GM21423 (cell line): ENCODE results near the gene MAPK4.

Experiments used
- ATAC-seq: cut with Tn5 transposase; IDR thresholded peaks from one replicate; pipeline ENCODE4 v1.9.1; 2021; ENCODE audit warnings: mild to moderate bottlenecking, moderate library complexity; ENCODE audit not compliant: unreplicated experiment

The MAPK4 gene

DNA sequence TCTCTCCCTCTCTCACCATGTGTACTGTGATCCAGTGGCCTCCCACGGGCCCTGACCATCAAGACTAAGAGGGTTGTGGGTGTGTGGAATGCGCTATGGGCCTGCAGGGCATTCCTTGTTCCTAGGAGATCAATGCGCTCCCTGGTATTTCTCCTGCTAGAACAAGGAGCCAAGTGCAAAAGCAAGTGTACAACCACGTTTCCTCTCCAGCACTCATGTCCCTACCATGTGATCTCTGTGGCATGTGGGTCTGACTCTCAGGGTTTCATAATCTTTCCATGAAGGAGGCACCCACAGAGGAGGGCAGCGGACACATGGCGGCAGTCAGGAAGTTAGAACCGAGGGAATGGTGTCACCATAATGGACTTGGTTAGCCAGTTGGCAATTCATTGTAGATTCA, 91.4 kb downstream of the MAPK4 start:
- no peak for ATAC-seq

DNA sequence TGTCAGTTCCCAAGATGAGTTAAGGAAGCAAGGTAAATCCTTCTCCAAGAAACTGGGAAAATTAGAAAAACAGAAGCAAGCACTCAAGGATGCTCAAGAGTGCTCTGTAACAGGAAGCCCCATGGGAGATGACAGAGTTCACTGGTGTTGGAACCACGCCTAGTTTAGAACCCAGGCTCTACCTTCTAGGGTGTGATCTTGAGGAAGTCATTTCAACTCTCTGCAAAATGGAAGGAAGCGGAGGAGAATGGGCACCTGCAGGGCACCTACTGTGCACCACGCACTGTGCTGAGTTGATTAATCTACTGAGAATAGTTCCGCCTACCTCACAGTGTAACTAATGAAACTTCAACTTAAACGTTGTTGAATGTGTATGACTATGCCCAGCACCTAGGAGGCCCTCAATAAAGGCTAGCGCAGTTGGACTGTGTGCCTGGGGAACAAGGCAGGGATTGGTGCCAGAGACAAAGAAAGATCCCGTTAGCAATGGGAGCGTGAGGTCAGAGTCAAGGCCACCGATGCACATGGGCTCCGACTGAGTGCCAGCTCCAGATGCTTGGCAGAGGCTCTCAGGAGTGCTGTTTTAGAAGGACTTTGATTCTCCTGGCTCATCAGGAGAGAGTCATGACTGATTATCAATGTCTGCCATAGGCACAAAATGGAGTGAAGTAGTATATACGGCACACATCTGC, 93.7 kb downstream of the MAPK4 start:
- no peak for ATAC-seq

DNA sequence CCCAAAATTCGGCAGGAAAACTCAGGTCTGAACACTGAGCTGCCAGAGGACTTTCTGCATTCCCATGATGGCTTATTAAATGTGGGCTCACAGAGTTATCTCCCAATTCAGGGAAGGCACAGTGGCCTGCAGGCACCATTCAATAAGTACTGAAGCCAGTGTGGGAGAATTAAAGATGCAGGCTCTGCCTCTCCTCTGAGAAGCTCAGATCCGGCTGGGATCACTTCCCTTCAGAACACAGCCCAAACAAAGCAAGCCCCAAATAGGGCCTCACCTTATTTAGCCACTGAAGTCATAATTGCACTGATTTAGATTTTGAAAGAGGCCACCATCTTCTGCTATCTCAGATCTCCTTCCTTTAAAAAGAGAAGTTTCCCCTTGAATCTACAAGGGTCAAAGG, 94.3 kb downstream of the MAPK4 start:
- ATAC-seq = no peak

DNA sequence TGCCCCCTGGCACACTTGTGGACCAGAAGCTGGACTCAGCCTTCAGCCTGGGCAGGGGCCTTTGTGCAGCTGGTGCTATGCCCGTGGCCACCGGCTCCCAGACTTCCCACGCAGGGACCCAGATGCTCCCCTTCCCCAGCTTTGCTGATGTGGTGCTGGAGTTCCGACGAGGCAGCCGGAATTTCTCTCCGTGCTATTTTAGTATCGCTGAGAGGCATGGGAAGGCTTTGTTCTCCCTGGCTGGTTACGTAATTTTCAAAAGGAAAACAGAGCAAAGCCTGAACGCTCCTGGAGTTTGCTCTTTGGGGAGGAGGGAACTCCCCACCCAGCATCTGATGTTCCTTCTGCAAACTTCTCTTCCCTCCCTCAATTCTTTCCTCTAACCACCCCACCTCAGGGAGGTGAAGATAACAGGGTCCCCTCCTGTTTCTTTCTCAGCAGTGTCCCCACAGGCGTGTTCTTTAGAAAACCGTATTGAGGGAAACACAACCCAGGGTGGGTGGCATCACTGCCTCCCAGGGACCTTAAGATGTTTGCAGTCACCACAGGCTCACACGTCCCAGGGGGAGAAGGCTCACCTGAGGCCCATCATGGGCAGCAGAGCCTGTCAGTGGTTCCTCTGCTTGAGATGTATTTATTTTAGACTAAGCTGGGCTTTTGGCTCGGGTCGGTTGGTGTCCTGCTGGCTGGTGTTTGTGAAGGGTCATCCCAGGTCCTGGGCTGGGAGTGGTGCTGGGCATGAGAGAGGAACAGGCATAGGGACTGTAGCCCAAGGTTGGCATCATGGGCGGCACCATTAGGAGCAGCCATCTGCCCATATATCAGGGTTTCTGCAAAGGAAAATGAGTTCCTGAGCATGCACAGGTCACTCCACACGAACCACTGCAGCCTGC, 95.0 kb downstream of the MAPK4 start:
- no peak for ATAC-seq

DNA sequence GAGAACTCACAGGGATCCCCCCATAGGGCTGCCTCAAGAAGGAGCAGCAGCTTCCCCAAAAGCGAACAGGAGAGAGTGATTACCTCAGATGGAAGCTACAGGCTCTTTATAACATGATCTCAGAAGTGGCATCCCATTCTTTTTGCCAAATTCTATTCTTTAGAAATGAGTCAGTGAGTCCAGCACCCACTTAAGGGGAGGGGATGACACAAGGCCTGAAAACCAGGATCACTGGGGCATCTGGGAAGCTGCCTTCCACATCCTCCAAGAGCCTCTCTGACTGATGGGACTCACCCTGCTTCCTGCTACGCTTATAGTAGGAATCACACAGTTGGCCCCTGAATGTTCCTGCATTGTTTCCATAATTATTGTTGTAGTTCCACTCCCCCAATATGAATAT, 96.5 kb downstream of the MAPK4 start:
- ATAC-seq = no peak

DNA sequence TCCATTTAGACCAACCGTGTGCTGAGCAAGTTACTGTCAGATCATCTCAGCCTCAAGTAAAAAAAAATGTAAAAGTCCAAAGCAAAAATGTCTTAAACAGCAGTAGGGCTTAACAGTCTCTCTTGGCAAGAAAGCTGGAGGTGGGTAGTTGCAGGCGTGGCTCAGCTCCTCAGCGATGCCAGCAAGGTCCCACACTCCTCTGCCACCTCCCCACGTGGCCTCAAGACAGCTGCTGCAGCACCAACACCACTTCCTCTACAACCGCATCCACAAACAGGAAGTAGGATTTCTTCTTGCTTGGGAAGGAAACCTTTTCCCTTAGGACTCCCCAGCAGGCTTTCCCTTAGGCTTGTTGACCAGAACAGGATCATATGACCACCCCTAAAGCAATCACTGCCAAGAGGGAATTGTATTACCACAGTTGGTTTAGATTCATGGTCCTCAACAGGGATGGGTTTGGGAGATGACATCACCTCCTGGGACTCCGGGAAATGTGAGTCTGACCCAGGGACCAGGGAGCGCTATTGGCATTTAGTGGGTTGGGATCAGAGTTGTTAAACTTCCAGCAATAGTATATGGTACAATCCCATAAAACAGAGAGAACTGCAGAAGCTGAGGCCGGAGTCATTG, 97.1 kb downstream of the MAPK4 start:
- no peak for ATAC-seq

DNA sequence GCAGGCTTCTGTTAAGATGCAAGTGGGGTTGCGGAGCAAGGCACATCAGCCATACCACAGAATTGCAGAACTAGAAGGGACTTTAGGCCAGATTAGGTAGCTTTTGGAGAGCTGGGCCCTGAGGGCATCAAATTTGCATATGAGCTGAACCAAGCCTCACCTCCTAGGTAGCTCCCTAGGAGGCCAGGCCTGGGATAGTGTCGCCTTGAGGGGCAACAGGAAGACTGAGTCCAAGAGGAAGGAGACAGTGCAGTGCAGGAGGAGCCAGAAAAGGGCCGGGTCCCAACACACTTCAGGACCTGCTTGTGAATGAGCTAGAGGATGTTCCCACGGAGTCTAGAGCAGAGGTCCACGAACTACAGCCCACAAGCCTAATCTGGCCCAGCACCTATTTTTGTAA, 98.7 kb downstream of the MAPK4 start:
- no peak for ATAC-seq

DNA sequence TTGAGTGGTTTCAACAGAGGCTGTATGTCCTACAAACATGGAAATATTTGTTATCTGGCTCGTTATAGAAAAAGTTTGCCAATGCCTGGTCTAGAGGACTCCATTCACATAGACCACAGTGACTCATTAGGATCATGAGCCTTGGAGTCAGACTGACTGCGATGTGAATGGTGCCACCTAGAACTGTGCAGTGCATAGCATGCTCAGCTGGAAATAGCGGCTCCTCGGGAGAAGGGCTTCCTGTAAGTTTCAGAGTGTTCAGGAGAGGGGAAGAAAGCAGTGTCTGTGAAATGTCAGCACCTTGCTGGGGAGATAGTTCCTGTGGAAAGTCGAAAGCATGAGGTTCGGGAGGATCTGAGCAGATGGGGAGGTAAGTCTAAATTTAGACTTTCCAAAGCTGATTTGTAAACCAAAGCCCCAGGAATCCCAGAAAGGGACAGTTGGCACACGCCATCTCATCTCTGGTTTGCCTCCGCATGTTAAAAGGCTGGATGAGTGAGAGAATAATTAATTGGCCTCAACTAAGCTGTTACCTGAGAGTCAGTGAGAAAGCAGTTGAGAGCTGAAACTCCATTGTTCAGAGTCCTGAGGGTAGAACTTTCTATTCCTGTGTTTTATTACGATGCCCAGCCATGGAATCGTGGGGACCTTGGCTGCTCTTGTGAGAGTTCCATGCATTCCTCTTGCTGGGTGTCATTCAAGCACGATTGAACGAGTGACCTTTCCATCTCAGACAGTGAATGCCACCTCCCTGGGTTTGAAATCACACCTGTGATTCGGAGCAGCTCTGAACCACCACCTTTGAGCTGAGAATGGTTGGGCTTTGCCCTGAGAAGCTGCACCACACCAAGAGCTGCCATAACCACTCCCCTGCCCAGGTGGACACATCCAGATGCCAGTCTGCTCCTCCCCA, 99.5 kb downstream of the MAPK4 start:
- ATAC-seq = no peak

DNA sequence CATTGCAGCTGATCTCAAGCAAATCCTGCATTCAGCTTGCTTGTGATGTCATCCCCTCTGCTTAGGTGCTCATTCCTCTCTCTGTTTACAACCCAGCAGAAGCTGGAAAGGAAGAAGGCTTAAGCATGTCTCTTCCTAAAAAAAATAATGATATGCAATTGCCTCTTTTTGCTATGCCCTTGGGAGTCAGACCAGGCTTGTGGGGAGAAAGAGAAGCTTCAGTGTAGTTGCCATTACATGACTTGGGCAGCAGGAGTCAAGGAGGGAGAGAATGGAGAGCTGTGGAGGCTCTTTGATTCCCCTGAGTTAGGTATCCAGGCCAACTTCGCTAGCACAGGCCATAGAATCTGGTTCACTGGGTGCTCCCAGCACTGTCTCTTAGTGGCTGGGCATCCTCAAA, 101.1 kb downstream of the MAPK4 start:
- ATAC-seq = no peak

DNA sequence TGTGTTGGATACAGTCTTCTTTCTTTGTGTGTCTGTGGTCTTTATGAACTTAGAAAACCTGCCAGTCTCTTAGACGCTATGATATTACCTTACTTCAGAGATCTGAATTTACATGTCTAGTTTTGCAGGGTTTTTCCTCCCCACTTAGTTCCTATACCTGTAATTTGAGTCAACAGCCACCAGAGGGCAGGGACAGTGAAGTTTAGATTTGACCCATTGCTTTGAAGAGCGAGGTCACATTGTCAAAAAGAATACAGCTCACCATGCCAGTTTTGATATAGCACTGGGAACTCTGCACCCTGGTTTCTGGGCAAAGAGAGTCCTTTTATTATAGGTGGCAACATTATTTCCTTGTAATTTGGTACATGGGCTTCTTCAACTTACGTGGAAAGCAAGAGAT, 102.3 kb downstream of the MAPK4 start:
- ATAC-seq = no peak

DNA sequence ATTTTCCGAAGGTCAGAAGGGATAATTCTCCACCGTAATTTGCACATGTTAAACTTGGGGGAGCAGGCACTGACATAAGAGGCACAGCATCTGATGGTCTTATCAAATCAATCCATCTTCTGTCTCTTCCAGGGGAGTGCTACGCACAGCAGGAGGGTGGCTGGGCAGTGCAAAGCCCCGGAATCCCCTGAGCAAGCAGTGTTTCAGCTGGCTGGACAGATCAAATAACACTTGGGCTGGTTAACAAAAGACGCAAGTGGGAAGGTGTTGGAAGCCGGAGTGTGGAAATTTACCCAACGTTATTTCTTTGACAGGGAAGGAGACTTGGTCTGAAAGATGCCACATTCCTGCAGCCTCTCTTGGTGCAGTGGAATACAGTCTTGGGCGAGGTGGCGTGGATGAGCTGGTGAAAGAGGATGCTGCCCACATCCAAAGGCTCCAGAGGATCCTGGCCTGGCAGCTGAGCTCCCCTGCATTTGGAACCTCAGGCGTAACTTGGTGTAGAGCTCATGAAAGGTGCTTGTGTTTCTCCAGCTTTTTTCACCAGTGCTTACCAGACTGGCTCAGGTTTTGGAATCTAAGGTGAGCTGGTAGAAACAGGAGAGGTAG, 103.0 kb downstream of the MAPK4 start:
- ATAC-seq = no peak

DNA sequence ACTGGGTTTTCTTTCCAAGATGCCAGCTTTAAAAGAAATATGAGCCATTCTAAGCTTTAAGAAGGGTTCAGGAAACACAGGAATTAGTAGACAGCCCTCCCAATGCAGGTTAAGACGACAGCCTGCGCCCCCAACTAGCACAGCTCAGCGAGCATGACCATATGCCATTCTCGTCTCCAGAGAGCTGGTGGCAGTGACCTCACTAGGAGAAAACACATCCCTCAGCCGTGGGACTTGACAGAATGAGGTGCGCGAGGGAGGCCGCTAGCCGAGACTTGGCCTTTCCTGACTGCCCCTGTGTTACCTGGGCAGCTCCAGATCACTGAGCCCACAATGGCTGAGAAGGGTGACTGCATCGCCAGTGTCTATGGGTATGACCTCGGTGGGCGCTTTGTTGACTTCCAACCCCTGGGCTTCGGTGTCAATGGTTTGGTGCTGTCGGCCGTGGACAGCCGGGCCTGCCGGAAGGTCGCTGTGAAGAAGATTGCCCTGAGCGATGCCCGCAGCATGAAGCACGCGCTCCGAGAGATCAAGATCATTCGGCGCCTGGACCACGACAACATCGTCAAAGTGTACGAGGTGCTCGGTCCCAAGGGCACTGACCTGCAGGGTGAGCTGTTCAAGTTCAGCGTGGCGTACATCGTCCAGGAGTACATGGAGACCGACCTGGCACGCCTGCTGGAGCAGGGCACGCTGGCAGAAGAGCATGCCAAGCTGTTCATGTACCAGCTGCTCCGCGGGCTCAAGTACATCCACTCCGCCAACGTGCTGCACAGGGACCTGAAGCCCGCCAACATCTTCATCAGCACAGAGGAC, 103.9 kb downstream of the MAPK4 start:
- ATAC-seq = no peak

DNA sequence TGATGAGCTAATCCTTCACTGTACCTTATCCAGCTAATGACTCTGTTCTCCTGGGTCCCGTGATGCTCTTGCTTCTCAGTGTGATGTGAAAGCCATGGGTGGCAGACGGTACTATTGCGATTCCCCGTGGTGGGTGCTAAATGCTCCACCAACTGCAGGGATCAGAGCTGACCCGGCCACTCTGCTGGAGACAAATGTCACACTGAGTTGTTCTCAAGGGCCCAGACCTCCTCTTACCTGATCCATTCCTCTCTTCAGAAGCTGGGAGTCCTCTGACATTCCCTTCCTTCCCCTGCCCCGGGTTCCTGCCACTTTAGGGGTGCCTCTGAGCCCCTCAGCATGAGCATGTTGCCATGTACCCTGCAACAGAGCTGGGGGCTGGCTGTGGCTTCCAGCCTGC, 105.1 kb downstream of the MAPK4 start:
- no peak for ATAC-seq

DNA sequence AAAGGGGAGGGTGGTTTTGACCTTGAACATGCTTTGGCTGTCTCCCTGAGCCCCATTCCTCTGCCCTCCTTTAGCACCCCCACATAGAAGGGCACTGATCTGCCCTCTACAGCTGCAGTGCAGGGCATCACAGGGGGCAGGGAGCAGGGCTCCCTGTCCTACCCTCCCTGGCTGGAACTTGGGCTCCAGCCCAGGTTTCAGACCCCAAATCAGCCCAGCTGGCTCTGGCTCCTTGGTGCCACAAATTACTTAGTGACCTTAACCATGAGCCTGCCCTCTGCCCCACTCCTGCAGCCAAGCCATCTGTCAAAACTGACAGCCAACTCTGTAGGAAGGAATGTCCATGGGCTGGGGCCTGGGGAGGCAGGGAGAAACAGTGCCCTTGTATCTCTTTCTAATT, 105.6 kb downstream of the MAPK4 start:
- ATAC-seq = no peak

DNA sequence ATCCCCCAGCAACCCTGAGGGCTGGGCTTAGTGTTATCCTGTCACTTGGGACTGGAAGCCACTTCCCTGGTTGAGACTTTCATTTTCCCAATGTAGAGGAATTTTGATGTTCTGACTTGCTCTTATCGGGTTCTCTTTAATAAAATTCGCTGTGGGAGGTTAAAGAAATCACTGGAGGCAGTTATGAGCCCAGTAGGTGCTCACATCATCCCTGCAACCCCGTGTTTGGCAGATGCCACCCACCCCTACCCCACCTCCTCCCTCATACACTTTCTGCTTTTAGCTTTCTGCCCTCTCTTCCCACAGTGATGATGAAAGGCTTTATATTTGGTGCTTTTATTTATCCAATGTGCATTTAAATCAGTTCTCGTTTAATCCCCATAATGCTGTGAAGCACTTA, 106.6 kb downstream of the MAPK4 start:
- no peak for ATAC-seq

DNA sequence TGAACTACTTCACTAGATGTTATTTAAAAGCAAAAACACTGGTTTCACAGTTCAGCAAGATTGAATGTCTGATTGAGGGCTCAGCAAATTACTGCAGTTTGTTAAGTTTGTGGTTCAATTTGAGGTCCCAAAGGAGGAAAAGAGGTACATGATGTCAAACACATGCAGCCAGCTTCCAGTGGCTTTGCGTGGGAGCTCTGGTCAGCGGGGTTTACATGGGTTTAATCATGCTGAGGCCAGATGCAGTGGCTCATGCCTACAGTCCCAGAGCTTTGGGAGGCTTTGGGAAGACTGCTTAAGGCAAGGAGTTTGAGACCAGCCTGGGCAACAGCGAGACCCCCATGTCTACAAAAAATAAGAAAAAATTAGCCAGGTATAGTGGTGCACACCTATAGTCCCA, 111.5 kb downstream of the MAPK4 start:
- no peak for ATAC-seq

DNA sequence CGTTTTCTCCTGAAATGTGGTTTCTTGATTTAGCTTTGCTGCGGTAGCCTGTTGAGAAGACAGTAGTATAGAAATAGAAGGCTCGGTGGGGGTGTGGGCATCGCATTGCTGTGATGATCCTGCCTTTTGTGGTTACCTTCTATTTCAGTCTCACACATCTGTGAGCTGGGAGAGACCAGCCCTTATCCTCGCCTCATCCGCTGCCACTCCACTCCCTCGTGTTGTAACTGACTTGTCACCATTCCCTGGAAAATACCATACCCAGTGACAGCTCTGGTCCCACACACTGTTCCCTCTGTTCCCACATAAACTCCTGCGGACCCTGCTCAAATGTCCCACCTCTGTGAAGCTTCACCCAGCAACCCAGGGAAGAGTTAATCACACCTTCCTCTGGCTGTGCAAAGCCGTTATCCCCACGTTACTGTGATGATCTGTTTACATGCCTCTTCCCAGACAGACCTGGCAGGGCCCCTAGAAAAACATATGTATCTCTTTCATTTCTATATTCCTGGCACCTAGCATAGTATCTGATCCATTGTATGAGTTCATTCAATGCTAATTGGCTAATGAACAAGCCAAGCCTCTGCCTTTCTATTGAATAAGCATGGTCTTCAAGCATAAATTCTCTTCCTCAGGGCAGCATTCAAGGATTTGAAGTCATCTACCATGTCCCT, 114.6 kb downstream of the MAPK4 start:
- no peak for ATAC-seq

DNA sequence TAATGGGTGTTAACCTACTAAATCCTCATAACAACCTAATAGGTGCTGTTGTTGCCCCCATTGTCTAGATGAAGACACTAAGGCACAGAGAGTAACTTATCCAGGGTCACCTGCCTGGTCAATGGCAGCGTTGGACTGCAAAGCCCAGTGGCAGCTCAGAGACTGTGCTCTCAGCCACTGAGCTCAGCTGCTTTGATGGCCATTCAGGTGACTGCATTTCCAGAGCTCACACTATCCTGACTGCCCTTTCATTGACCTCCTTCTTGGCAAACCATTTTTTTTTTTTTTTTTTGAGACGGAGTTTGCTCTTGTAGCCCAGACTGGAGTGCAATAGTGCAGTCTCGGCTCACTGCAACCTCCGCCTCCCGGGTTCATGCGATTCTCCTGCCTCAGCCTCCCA, 115.2 kb downstream of the MAPK4 start:
- ATAC-seq = no peak

DNA sequence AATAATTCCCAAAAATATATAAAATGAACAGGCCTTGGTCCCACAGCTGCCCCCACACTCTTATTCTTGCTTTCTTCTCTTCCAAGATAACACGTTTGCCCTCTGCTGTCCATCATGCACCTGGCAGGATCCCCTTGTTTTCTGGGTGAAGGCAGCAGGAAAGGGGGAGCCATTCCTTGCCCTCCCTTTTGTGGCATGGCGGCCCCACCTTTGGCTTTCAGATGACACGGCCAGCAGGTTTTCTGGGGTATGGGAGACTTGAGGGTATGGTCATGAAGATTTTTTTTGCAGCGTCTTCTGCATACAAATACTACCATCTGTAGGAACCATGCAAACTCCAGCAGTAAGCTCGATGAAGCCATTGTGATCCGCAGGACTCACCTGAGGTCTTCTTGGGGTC, 118.8 kb downstream of the MAPK4 start:
- no peak for ATAC-seq
